Esophagus squamous epithelium (tissue), 5 donors: ENCODE measurements around the gene CTIF. TPM values are rescaled to one million over a fixed set of nuclear protein-coding genes. Genes with fewer than 3 reads are reported as not detected.

Experiments used
- DNase-seq: peaks from one replicate; lab custom pipeline; 2025; lab: John Stamatoyannopoulos, UW
- H3K27ac ChIP-seq, 4 donors: fragments of 200-600 bp; sonication (generic); one replicate each; pipeline ENCODE4 v1.5.1; 2016 to 2019; ENCODE audit warnings: mild to moderate bottlenecking in 1 of 4
- H3K27me3 ChIP-seq, 4 donors: fragments of 200-600 bp; sonication (generic); 1 replicate in 3 of 4; 2 replicates in 1 of 4; pipeline versions ENCODE4 v1.5.1 to v1.6.0; 2017 to 2021; ENCODE audit warnings: antibody characterized with exemption in 1 of 4
- H3K36me3 ChIP-seq, 3 donors: fragments of 200-600 bp; sonication (generic); one replicate each; pipeline ENCODE4 v1.5.1; 2016 to 2019
- H3K4me1 ChIP-seq, 3 donors: fragments of 200-600 bp; sonication (generic); one replicate each; pipeline ENCODE4 v1.5.1; 2017 to 2019
- H3K4me3 ChIP-seq, 4 donors: fragments of 200-600 bp; sonication (generic); 1 replicate in 3 of 4; 2 replicates in 1 of 4; pipeline ENCODE4 v1.5.1; 2016 to 2019; ENCODE audit warnings: mild to moderate bottlenecking in 2 of 4, moderate library complexity in 1 of 4
- H3K9me3 ChIP-seq, 3 donors: fragments of 200-600 bp; sonication (generic); one replicate each; pipeline ENCODE4 v1.5.1; 2016 to 2019
- CTCF ChIP-seq, 6 experiments: fragments of 450-650 bp in 4 of 6; fragments of 200-600 bp in 2 of 6; sonication (generic) in 2 of 6; IDR thresholded peaks; one replicate each; pipeline ENCODE4 v1.5.1; 2016 to 2019; ENCODE audit warnings: antibody characterized with exemption in 6 of 6, mild to moderate bottlenecking in 4 of 6, moderate library complexity in 4 of 6
- POLR2A ChIP-seq, 4 donors: fragments of 450-650 bp; IDR thresholded peaks; one replicate each; pipeline ENCODE4 v1.6.1; 2017; ENCODE audit warnings: antibody characterized with exemption in 4 of 4, mild to moderate bottlenecking in 4 of 4, moderate library complexity in 3 of 4
- WGBS, 2 donors: methylation state at CpG; one replicate each; pipeline ENCODE4 v1.1.5; 2018; 5-methylcytosine and 5-hydroxymethylcytosine counted together
- intact Hi-C: fragments of 100-400 bp; cut with DNase I; formaldehyde crosslinking; loops from one replicate; pipeline ENCODE4 v1.15.0; 2022
- total RNA-seq, 4 donors: library from RNA; depleted of rRNA; stranded (reverse); fragments of >200 nt; gene quantifications; one replicate each; pipeline ENCODE4 v1.1.0, GENCODE V29; 2016
- donor health status: DM: yes; HTN: yes; CAD: no.

The CTIF gene
- total RNA-seq, 4 donors from 2014 or later: 4.7 to 24.2 (median 10.2) TPM

GRCh38 chr18:48875314-48875941 lies 336.6 kb downstream of the CTIF start:
- Histone ChIP-seq H3K36me3 (no peaks in the 10 kb centered on the region), H3K4me3 (no peak overlapping the region), H3K27me3 (no peaks in the 10 kb centered on the region), H3K4me1 (peaks cover 0 to 30% (median 17%) of the 10 kb centered on the region in 3 donors), H3K27ac (no peak overlapping the region), H3K9me3 (no peaks in the 10 kb centered on the region)
- 88 to 94% methylated on average over 14 to 18 of the region's 18 CpGs for WGBS, 2 donors
- intact Hi-C loops: no loop called here
- no peak for DNase-seq
- no peak for TF ChIP-seq POLR2A (IDR thresholded peaks at IDR 0.05)
- TF ChIP-seq CTCF (IDR thresholded peaks at IDR 0.05): no peak

- Histone ChIP-seq H3K27ac (no peak overlapping the region), H3K9me3 (no peaks in the 10 kb centered on the region), H3K4me1 (peaks cover 0 to 30% (median 17%) of the 10 kb centered on the region in 3 donors), H3K4me3 (no peak overlapping the region), H3K36me3 (no peaks in the 10 kb centered on the region), H3K27me3 (no peaks in the 10 kb centered on the region)
- WGBS, 2 donors: 81 to 84% methylated on average over 6 to 9 of the region's 15 CpGs
- DNase-seq: no peak
- intact Hi-C loops: no loop called here
- TF ChIP-seq CTCF (IDR thresholded peaks at IDR 0.05): no peak
These were observed 337.2 kb downstream of the CTIF start for GRCh38 chr18:48875942-48876511.

- Histone ChIP-seq H3K36me3 (no peaks in the 10 kb centered on the region), H3K9me3 (no peaks in the 10 kb centered on the region), H3K27ac (no peak overlapping the region), H3K4me1 (peaks cover 0 to 30% (median 17%) of the 10 kb centered on the region in 3 donors), H3K27me3 (no peaks in the 10 kb centered on the region), H3K4me3 (no peak overlapping the region)
- DNase-seq: no peak
- intact Hi-C loops: no loop called here
- 88 to 90% methylated on average over 6 of the region's 6 CpGs for WGBS, 2 donors
- TF ChIP-seq POLR2A (IDR thresholded peaks at IDR 0.05) (no peak), CTCF (IDR thresholded peaks at IDR 0.05) (no peak)
These were observed 337.8 kb downstream of the CTIF start for GRCh38 chr18:48876590-48876989.

- no peak for DNase-seq
- Histone ChIP-seq H3K27ac (no peak overlapping the region), H3K36me3 (no peaks in the 10 kb centered on the region), H3K9me3 (no peaks in the 10 kb centered on the region), H3K4me3 (no peak overlapping the region), H3K4me1 (peaks cover 0 to 23% (median 12%) of the 10 kb centered on the region in 3 donors), H3K27me3 (no peaks in the 10 kb centered on the region)
- intact Hi-C loops: no loop called here
- WGBS, 2 donors: 79 to 100% methylated on average over 1 to 3 of the region's 3 CpGs
- TF ChIP-seq POLR2A (IDR thresholded peaks at IDR 0.05): no peak
- no peak for TF ChIP-seq CTCF (IDR thresholded peaks at IDR 0.05)
These were observed 339.1 kb downstream of the CTIF start for GRCh38 chr18:48877941-48878340.

- no peaks in the 10 kb centered on the region for H3K27me3 ChIP-seq
- no peaks in the 10 kb centered on the region for H3K9me3 ChIP-seq
- no peaks in the 10 kb centered on the region for H3K36me3 ChIP-seq
- no peak overlapping the region for H3K27ac ChIP-seq
- no peak for DNase-seq
- peaks cover 0 to 18% (median 7%) of the 10 kb centered on the region in 3 donors for H3K4me1 ChIP-seq
- intact Hi-C loops: no loop called here
- peak overlapping the region in 1 of 4 donors; percentile 14 for H3K4me3 ChIP-seq
- no peak for TF ChIP-seq POLR2A (IDR thresholded peaks at IDR 0.05)
- no peak for TF ChIP-seq CTCF (IDR thresholded peaks at IDR 0.05)
- 72 to 77% methylated on average over 12 of the region's 12 CpGs for whole genome bisulfite sequencing, 2 donors
These were observed 339.6 kb downstream of the CTIF start for GRCh38 chr18:48878471-48878870.
